HUES6 (cell line): ENCODE data around the gene HDAC4.
A peak's percentile ranks its signal among the peaks of the same experiment; 100 is the strongest.

Experiments
- H3K27ac ChIP-seq: 2 replicates; pipeline ENCODE4 v1.7.0; 2013; ENCODE audit warnings: low read depth, mild to moderate bottlenecking, low read length, inconsistent platforms
- H3K27me3 ChIP-seq: 2 replicates; pipeline ENCODE4 v1.6.1; 2013; ENCODE audit warnings: low read length; ENCODE audit not compliant: control insufficient read depth, insufficient read depth
- H3K36me3 ChIP-seq: 2 replicates; pipeline ENCODE4 v1.6.1; 2013; ENCODE audit warnings: low read length; ENCODE audit not compliant: control insufficient read depth, insufficient read depth
- H3K4me1 ChIP-seq: 2 replicates; pipeline ENCODE4 v1.6.1; 2013; ENCODE audit warnings: low read length; ENCODE audit not compliant: control insufficient read depth, insufficient read depth
- H3K4me3 ChIP-seq: 2 replicates; pipeline ENCODE4 v1.5.1; 2013; ENCODE audit warnings: low read depth, low read length
- H3K9ac ChIP-seq: one replicate; pipeline ENCODE4 v1.6.1; 2013; ENCODE audit warnings: mild to moderate bottlenecking, low read length
- H3K9me3 ChIP-seq: 2 replicates; pipeline ENCODE4 v1.6.1; 2013; ENCODE audit warnings: low read depth, low read length; ENCODE audit not compliant: control insufficient read depth, insufficient read depth

The HDAC4 gene

GRCh38 chr2:239268549-239268948 is 132.3 kb downstream of the HDAC4 start:
- H3K27me3 ChIP-seq, result no peaks in the 10 kb centered on the region
- H3K36me3 ChIP-seq, result no peaks in the 10 kb centered on the region
- H3K9me3 ChIP-seq, result no peaks in the 10 kb centered on the region
- no peak overlapping the region for H3K27ac ChIP-seq
- peaks cover 39% of the 10 kb centered on the region for H3K4me1 ChIP-seq
- H3K4me3 ChIP-seq, result no peak overlapping the region
- H3K9ac ChIP-seq, result no peak overlapping the region

- Histone ChIP-seq H3K4me1 (peaks cover 38% of the 10 kb centered on the region), H3K27ac (no peak overlapping the region), H3K9ac (no peak overlapping the region), H3K4me3 (no peak overlapping the region), H3K36me3 (no peaks in the 10 kb centered on the region), H3K9me3 (no peaks in the 10 kb centered on the region), H3K27me3 (no peaks in the 10 kb centered on the region)
Measured at GRCh38 chr2:239268082-239268481, 132.7 kb downstream of the HDAC4 start.

- H3K27ac ChIP-seq, result no peak overlapping the region; the same call in 1 of the 2 replicates
Measured at GRCh38 chr2:239267288-239267951, 133.4 kb downstream of the HDAC4 start.

GRCh38 chr2:239266779-239267287 is 134.0 kb downstream of the HDAC4 start:
- Histone ChIP-seq H3K9me3 (no peaks in the 10 kb centered on the region), H3K27me3 (no peaks in the 10 kb centered on the region), H3K27ac (no peak overlapping the region), H3K9ac (no peak overlapping the region), H3K4me3 (no peak overlapping the region), H3K4me1 (peaks cover 38% of the 10 kb centered on the region), H3K36me3 (no peaks in the 10 kb centered on the region)

More at GRCh38 chr2:239267288-239267951, 133.4 kb downstream of the HDAC4 start:
- Histone ChIP-seq H3K27me3 (no peaks in the 10 kb centered on the region), H3K9me3 (no peaks in the 10 kb centered on the region), H3K36me3 (no peaks in the 10 kb centered on the region), H3K4me3 (no peak overlapping the region), H3K4me1 (peaks cover 38% of the 10 kb centered on the region), H3K9ac (no peak overlapping the region)

GRCh38 chr2:239266434-239266766 is 134.4 kb downstream of the HDAC4 start:
- H3K4me1 ChIP-seq, result peaks cover 38% of the 10 kb centered on the region
- no peaks in the 10 kb centered on the region for H3K27me3 ChIP-seq
- no peaks in the 10 kb centered on the region for H3K36me3 ChIP-seq
- H3K4me3 ChIP-seq, result no peak overlapping the region
- H3K27ac ChIP-seq, result no peak overlapping the region
- H3K9ac ChIP-seq, result no peak overlapping the region
- no peaks in the 10 kb centered on the region for H3K9me3 ChIP-seq

GRCh38 chr2:239265681-239266433 is 135.0 kb downstream of the HDAC4 start:
- Histone ChIP-seq H3K27me3 (no peaks in the 10 kb centered on the region), H3K9me3 (no peaks in the 10 kb centered on the region), H3K36me3 (no peaks in the 10 kb centered on the region), H3K4me1 (peaks cover 38% of the 10 kb centered on the region), H3K9ac (no peak overlapping the region), H3K4me3 (no peak overlapping the region), H3K27ac (no peak overlapping the region)

GRCh38 chr2:239264838-239265651 is 135.8 kb downstream of the HDAC4 start:
- no peaks in the 10 kb centered on the region for H3K9me3 ChIP-seq
- H3K36me3 ChIP-seq, result no peaks in the 10 kb centered on the region
- H3K4me1 ChIP-seq, result peaks cover 38% of the 10 kb centered on the region
- H3K27ac ChIP-seq, result peak overlapping the region; percentile 29; the same call in 1 of the 2 replicates
- no peak overlapping the region for H3K9ac ChIP-seq
- H3K4me3 ChIP-seq, result no peak overlapping the region
- no peaks in the 10 kb centered on the region for H3K27me3 ChIP-seq

- no peaks in the 10 kb centered on the region for H3K36me3 ChIP-seq
- H3K27me3 ChIP-seq, result no peaks in the 10 kb centered on the region
- H3K9me3 ChIP-seq, result no peaks in the 10 kb centered on the region
- H3K4me1 ChIP-seq, result peaks cover 38% of the 10 kb centered on the region
- no peak overlapping the region for H3K9ac ChIP-seq
- H3K4me3 ChIP-seq, result no peak overlapping the region
- H3K27ac ChIP-seq, result peak overlapping the region; percentile 29; the same call in 1 of the 2 replicates
Measured at GRCh38 chr2:239264492-239264837, 136.4 kb downstream of the HDAC4 start.

- Histone ChIP-seq H3K27me3 (no peaks in the 10 kb centered on the region), H3K9me3 (peaks cover under 1% of the 10 kb centered on the region; the same call in 1 of the 2 replicates), H3K4me1 (peaks cover 37% of the 10 kb centered on the region), H3K4me3 (no peak overlapping the region), H3K36me3 (no peaks in the 10 kb centered on the region), H3K9ac (no peak overlapping the region), H3K27ac (peak overlapping the region; percentile 29; the same call in 1 of the 2 replicates)
Measured at GRCh38 chr2:239263669-239264491, 136.9 kb downstream of the HDAC4 start.

GRCh38 chr2:239263231-239263630 is 137.6 kb downstream of the HDAC4 start:
- Histone ChIP-seq H3K4me3 (no peak overlapping the region), H3K27ac (no peak overlapping the region), H3K4me1 (peaks cover 31% of the 10 kb centered on the region), H3K9me3 (peaks cover 5% of the 10 kb centered on the region; the same call in 1 of the 2 replicates), H3K27me3 (no peaks in the 10 kb centered on the region), H3K36me3 (no peaks in the 10 kb centered on the region), H3K9ac (no peak overlapping the region)
